CD4-positive, alpha-beta T cell treated with Interferon alpha-2 for 1 hour (primary cell): ENCODE measurements around the gene CCDC85C.

Experiments used
- DNase-seq, 2 donors: peaks; one replicate each; pipeline ENCODE4 v3.0.0-alpha.2; 2020 to 2022

The CCDC85C gene

DNA sequence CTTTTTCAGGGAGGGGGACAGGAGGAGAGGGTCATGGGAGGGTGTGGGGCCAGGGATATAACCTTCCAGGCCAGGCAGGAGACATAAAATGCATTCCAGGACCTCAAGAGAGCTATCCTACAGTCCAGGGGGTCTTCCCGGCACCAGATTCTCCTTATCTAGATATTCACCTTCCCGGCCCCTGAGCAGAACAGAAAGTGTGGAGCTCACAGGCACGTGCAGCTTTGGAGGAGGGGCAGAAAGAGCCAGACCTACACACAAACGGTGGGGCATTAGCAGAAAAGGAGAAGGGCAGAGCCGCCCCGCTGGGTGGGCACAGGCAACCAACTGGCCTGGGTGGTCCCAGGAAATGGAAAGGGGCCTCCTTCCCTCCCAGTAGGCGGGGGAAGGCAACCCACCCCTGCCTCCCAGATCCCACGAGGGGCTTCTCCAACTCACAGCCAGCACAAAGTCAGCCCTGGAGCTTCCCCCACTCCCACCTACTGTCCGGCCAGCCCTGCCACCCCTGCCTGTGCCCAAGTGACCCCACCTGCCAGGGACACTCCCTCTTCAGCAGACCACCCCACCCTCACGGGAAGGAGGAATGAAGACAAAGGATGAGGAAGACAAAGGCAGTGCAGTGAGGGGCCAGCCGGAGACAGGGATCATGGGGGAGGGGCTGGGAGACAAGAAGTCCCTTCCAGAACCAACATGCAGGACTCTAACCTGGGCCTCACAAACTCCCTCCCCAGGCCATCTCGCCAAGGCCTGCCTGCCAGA is 33.3 kb downstream of the CCDC85C start:
- no peak for DNase-seq

- DNase-seq: no peak
Observed at GRCh38 chr14:99569725-99570543, 34.1 kb downstream of the CCDC85C start.

- no peak for DNase-seq
Observed at GRCh38 chr14:99568567-99569560, 35.1 kb downstream of the CCDC85C start.

DNA sequence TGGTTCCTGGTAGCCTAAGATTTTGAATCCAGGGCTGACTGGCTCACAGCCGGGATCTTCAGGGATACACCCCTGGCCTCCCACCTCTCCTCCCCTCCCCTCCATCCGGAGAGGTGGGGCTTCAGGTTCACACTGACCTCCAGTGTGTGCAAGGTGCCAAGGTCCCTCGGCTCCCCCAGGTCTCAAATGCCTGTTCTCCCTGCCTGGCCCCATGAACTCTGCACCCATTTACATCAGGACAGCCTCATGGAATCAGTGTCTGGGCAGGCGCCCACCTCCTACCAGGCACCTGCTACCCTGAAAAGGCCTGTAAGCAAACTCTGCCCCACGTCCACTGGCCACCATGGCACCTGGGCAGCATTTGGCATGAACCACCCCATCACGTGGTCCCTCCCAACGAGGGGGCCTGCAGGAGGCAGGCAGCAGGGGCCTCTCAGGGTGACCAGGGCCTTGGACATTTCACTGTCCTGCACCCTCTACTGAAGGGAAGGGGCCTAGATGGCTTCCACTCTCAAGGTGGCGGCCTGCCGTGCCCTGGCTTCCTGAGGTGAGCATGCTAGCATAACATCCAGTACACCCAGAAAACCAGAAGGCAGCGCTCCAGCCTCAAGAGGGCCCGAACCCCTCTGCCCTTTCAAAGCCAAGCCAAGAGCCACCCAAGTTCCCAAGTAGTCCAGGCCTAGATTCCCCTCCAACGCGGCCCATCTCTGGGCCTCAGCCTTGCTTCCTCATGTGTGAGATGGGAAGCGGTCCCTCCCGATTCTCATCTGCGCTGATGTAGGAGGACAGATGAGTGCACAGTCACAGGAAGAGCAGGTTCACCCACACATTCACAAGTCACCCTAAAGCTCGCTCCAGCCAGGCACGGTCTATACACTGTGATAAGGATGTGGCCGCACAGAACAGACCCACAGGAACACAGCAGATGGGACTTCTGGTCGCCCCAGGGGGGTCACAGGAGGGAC is 37.3 kb downstream of the CCDC85C start:
- no peak for DNase-seq

- no peak for DNase-seq
Observed at GRCh38 chr14:99566009-99566389, 38.0 kb downstream of the CCDC85C start.

GRCh38 chr14:99565383-99565782 is 38.6 kb downstream of the CCDC85C start:
- no peak for DNase-seq

GRCh38 chr14:99564926-99565259 is 39.1 kb downstream of the CCDC85C start:
- DNase-seq: no peak

DNA sequence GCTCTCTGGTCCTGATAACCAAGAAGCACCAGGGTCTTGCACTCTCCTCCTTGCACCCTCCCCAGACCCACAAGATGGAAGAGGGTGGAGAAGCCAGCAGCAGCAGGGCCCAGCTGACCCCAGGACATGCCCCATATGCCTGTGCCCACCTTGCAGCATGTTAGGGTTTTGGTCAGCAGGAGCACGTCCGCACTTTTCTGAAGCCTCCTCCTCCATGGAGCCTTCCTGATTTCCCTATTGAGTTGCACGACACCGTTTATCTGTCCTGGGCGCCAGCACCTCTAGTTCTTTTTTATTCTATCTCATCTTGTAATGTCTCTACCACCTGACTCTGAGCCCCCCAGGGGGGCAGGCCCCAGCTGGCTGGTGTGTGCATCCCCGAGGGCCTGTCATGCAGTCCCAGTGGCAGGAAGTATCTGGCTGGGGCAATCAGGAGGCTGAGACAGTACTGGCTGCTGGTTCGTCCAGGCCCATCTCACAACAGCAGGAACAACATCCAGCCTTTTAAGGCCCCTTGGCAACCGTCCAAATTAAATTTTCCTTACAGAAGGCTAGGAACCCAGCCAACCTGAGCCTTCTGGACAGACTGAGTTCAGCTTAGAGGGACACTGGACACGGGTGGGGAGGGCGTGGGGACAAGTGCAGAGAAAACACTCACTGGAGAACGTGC is 39.6 kb downstream of the CCDC85C start:
- no peak for DNase-seq

DNA sequence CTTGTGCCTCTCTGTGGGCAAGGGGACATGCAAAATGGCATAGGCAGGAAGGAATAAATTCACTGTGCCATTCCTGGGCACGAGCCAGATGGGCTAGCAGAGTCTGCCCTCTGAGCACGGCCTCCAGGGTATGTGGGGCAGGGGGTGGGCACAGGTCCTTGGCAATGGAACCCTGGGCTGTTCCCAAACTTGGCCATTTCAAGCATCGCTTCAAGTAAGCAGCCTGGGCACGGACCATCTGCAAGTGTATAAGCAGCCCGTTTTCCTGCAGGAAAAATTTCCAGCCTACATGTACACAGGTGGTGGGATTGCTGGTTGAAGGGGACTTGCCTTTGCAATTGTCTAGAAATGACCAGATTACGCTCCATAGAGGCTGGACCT is 40.3 kb downstream of the CCDC85C start:
- DNase-seq: no peak

GRCh38 chr14:99562856-99563748 is 40.9 kb downstream of the CCDC85C start:
- no peak for DNase-seq

GRCh38 chr14:99561864-99562263 is 42.1 kb downstream of the CCDC85C start:
- no peak for DNase-seq

- no peak for DNase-seq
Observed at GRCh38 chr14:99560922-99561683, 42.9 kb downstream of the CCDC85C start.

DNA sequence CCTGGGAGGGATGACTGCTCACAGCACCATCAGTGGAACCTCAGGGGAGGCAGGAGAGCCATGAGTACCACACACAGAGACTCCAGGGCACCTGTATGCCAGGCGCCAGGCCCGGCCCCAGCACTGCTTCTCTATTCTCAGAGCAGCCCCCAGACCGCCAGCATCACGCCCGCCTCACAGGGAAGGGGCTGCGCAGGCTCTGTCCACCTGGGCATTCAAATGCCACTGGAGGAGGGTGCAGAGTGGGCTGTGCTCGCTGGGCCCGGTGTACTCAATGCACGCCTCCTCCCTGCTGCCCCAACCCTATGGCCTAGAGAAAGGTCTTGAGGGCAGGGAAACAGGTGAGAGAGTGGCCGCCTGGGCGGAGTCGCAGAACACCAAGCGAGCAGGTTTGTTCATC is 43.6 kb downstream of the CCDC85C start:
- DNase-seq: no peak

DNA sequence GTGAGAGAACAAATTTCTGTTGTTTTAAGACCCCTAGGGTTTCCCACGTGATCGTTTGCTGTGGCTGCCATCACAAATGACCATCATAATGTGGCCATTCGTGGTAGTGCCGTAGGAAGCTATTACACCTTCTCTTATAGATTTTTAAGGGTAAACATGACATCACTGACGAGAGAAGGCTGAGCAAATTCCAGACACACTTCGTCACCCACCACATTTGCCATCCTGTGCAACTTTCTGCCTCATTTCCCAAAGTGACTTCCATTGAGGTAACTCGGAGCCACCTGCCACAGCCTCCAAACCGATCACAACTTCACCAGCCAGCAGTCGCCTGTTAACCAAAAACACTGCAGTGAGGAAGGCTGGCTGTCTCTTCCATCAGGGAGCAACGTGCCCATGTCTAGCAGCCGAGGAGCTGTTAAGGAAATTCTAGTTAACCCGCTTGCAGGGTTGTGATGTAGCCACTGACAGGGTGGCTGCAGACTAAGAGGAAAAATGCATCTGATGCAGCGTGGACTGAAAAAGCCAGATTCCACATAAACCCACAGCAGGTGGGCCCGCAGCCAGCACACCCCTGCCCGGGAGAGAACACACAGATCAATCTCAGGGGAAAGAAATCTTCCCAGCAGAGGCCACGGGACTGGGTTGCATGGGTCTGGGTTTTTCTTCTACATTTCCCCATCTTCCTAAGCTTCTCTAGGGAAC is 44.6 kb downstream of the CCDC85C start:
- DNase-seq: no peak

GRCh38 chr14:99556134-99556791 is 47.7 kb downstream of the CCDC85C start:
- DNase-seq: no peak

DNA sequence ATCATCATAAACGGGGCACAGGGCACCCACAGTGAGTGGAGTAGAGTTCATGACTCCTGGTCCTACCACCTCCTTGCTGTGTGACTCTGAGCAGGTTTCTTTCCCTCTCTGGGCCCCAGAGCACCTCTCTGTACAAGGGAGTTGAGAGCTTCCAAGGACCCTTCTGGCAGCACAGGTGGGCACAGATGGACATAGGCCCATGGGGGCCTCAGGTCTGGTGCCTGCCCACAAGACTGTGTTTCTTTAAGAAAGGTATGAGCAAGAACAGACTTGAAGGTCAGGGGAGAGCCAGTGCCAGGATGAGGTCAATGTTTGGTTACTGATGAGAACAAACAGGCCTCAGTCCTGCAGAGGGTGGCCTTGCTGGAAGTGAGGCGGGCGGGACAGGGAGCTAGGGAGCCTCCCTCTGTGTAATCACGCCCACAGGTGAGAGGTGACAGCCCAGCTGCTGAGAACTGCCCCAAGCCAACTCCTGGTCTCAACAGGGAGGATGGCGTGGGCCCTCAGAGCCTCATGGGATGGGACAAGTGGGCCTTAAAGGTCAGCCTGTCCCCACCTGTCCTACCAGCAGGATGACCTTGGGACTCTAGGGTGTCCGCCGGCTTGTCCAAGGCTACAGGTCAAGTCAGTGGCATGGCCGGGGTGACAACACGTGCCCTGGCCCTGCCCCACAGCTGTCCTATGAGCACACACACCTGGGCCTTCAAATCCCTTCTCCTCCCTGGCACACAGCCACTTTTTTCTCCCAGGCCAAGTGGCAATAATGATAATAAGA is 49.1 kb downstream of the CCDC85C start:
- no peak for DNase-seq

GRCh38 chr14:99554184-99554583 is 49.8 kb downstream of the CCDC85C start:
- no peak for DNase-seq
